Tibial nerve (tissue), 4 donors: Measurements from ENCODE around the gene TMEM63B. TPM values are rescaled to one million over a fixed set of nuclear protein-coding genes. Genes with fewer than 3 reads are reported as not detected.

Experiments used
- DNase-seq, 2 donors: peaks; one replicate each; pipeline ENCODE4 v3.0.0-alpha.2; 2019; ENCODE audit warnings: low spot score in 2 of 2
- H3K27ac ChIP-seq, 4 donors: fragments of 200-600 bp; sonication (generic) in 3 of 4; one replicate each; pipeline ENCODE4 v1.5.1; 2017 to 2019; ENCODE audit warnings: mild to moderate bottlenecking in 1 of 4
- H3K27me3 ChIP-seq, 2 donors: fragments of 200-600 bp; sonication (generic) in 1 of 2; one replicate each; pipeline versions ENCODE4 v1.5.1 to v1.6.0; 2017 to 2019
- H3K36me3 ChIP-seq, 3 donors: fragments of 200-600 bp; sonication (generic); one replicate each; pipeline ENCODE4 v1.5.1; 2018 to 2019
- H3K4me1 ChIP-seq, 4 donors: fragments of 200-600 bp; sonication (generic) in 3 of 4; one replicate each; pipeline ENCODE4 v1.5.1; 2017 to 2019
- H3K4me3 ChIP-seq, 4 donors: fragments of 200-600 bp; sonication (generic) in 3 of 4; one replicate each; pipeline ENCODE4 v1.5.1; 2017 to 2019; ENCODE audit warnings: mild to moderate bottlenecking in 1 of 4, moderate library complexity in 1 of 4
- H3K9me3 ChIP-seq, 4 donors: fragments of 200-600 bp; sonication (generic) in 3 of 4; one replicate each; pipeline ENCODE4 v1.5.1; 2017 to 2019
- CTCF ChIP-seq, 5 experiments: fragments of 200-600 bp in 3 of 5; fragments of 450-650 bp in 2 of 5; sonication (generic) in 3 of 5; IDR thresholded peaks; one replicate each; pipeline ENCODE4 v1.5.1; 2016 to 2019; ENCODE audit warnings: antibody characterized with exemption in 5 of 5, mild to moderate bottlenecking in 3 of 5, moderate library complexity in 2 of 5
- EP300 ChIP-seq, 2 donors: sonication (generic); formaldehyde crosslinking; IDR thresholded peaks; one replicate each; pipeline ENCODE4 v1.6.1; 2017; ENCODE audit warnings: antibody characterized with exemption in 2 of 2, mild to moderate bottlenecking in 1 of 2
- POLR2A ChIP-seq, 2 donors: fragments of 450-650 bp; IDR thresholded peaks; one replicate each; pipeline ENCODE4 v1.6.1; 2017; ENCODE audit warnings: antibody characterized with exemption in 2 of 2, mild to moderate bottlenecking in 2 of 2, moderate library complexity in 2 of 2
- WGBS, 2 donors: methylation state at CpG; one replicate each; pipeline ENCODE4 v1.1.5; 2018; 5-methylcytosine and 5-hydroxymethylcytosine counted together
- total RNA-seq, 4 donors: library from RNA; depleted of rRNA; stranded (reverse); fragments of >200 nt; gene quantifications; one replicate each; pipeline ENCODE4 v1.1.0, GENCODE V29; 2016

Gene TMEM63B
- total RNA-seq, 4 donors from 2014 or later = 18.6 to 34.5 (median 27.6) TPM

DNA sequence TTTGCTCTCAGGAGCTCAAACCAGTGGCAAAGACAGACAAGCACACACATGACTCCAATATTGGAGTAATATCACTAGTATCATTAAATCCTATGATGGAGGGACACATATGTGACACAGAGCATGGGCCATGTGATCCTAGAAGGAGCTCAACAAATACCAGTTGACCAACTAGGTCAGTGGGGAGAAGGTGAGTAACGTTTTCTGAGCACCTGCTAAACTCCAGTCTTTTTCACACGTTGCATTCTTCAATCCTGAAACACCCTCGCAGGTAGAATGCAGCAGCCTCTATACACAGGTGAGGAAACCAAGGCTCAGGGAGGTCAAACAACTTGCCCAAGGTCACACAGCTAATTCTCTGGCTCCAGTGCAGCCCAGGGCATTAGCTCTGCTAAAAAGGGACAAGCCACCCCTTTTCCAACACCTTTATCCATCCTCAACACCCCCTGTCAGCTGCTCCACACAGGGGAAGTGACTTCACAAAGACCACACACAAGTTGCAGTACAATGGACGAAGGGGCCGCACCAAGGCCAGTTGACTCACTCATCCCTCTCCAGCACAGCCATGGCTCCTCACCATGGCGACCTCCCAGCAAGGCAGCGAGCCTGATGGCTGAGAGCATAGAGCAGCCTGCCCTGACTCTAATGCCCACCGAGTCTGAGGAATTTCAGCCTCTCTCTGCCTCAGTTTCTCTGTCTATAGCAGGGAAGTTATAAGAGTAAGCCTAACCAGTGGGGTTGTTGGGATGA is 35.7 kb downstream of the TMEM63B start:
- DNase-seq = no peak
- H3K36me3 ChIP-seq = no peaks in the 10 kb centered on the region
- no peaks in the 10 kb centered on the region for H3K9me3 ChIP-seq
- no peak overlapping the region for H3K27ac ChIP-seq
- TF ChIP-seq EP300 (IDR thresholded peaks at IDR 0.05) (no peak), POLR2A (IDR thresholded peaks at IDR 0.05) (no peak), CTCF (IDR thresholded peaks at IDR 0.05) (no peak)
- H3K4me1 ChIP-seq = no peaks in the 10 kb centered on the region
- WGBS, 2 donors = 72 to 75% methylated on average over 8 of the region's 8 CpGs
- no peak overlapping the region for H3K4me3 ChIP-seq
- peaks cover 0 to 4% of the 10 kb centered on the region in 2 donors for H3K27me3 ChIP-seq

GRCh38 chr6:44166116-44166515 is 38.8 kb downstream of the TMEM63B start:
- Histone ChIP-seq H3K36me3 (no peaks in the 10 kb centered on the region), H3K9me3 (no peaks in the 10 kb centered on the region), H3K4me1 (peaks cover 0 to 7% (median 0%) of the 10 kb centered on the region in 4 donors), H3K27ac (no peak overlapping the region), H3K4me3 (no peak overlapping the region), H3K27me3 (peaks cover 0 to 4% of the 10 kb centered on the region in 2 donors)
- DNase-seq = no peak
- 79% methylated on average over 7 of the region's 7 CpGs for WGBS, 2 donors
- no peak for TF ChIP-seq CTCF (IDR thresholded peaks at IDR 0.05)
- TF ChIP-seq POLR2A (IDR thresholded peaks at IDR 0.05) = no peak
- no peak for TF ChIP-seq EP300 (IDR thresholded peaks at IDR 0.05)

DNA sequence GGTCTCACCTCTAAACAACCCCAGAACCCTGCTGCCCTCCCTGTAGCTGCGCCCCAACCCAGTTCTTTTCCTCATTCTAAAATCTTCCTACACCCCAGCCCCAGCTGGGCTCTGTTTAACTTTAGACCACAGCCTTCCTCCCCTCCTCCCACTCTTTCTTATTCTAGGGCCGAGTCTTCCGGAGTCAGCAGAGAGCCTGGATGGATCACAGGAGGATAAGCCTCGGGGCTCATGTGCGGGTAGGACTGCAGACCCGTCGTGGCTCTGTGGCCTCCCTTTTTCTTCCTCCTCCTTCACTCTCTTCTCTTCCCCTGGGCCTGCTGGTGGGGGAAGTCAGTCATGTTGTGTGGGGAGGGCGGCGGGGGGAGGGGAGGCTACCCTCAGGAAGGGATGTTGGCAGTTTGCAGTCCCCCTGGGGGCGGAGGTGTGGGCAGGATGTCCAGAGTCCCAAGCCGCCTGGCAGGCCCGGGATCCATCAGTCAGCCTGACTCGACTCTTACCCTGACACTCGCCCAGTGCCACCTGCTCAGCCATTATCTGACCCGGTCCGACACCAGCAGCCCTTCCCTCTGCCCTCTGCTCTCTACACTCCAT is 39.3 kb downstream of the TMEM63B start:
- H3K4me3 ChIP-seq = no peak overlapping the region
- H3K27ac ChIP-seq = no peak overlapping the region
- H3K27me3 ChIP-seq = peaks cover 0 to 4% of the 10 kb centered on the region in 2 donors
- H3K36me3 ChIP-seq = no peaks in the 10 kb centered on the region
- no peak for TF ChIP-seq CTCF (IDR thresholded peaks at IDR 0.05)
- no peak for TF ChIP-seq POLR2A (IDR thresholded peaks at IDR 0.05)
- no peak for TF ChIP-seq EP300 (IDR thresholded peaks at IDR 0.05)
- H3K4me1 ChIP-seq = peaks cover 0 to 7% (median 0%) of the 10 kb centered on the region in 4 donors
- DNase-seq = no peak
- WGBS, 2 donors = 39 to 42% methylated on average over 15 to 16 of the region's 16 CpGs
- H3K9me3 ChIP-seq = no peaks in the 10 kb centered on the region

DNA sequence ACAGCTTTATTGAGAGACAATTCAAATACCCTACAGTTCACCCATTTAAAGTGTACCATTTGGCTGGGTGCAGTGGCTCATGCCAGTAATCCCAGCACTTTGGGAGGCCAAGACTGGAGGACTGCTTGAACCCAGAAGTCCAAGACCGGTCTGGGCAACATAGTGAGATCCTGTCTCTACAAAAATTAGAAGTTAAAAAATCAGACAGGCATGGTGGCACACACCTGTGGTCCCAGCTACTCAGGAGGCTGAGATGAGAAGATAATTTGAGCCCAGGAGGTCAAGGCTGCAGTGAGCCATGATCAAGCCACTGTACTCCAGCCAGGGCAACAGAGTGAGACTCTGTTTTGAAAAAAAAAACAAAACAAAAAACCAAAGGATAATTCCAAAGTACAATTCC is 40.2 kb downstream of the TMEM63B start:
- no peaks in the 10 kb centered on the region for H3K9me3 ChIP-seq
- H3K4me3 ChIP-seq = no peak overlapping the region
- 100% methylated on average over 1 of the region's 1 CpG for WGBS, 2 donors
- no peak for TF ChIP-seq POLR2A (IDR thresholded peaks at IDR 0.05)
- no peak for TF ChIP-seq CTCF (IDR thresholded peaks at IDR 0.05)
- TF ChIP-seq EP300 (IDR thresholded peaks at IDR 0.05) = no peak
- H3K4me1 ChIP-seq = peaks cover 0 to 8% (median 0%) of the 10 kb centered on the region in 4 donors
- peaks cover 0 to 4% of the 10 kb centered on the region in 2 donors for H3K27me3 ChIP-seq
- no peak for DNase-seq
- H3K27ac ChIP-seq = no peak overlapping the region
- no peaks in the 10 kb centered on the region for H3K36me3 ChIP-seq

GRCh38 chr6:44169154-44169553 is 41.8 kb downstream of the TMEM63B start:
- Histone ChIP-seq H3K27me3 (no peaks in the 10 kb centered on the region), H3K4me1 (peaks cover 0 to 13% (median 0%) of the 10 kb centered on the region in 4 donors), H3K4me3 (no peak overlapping the region), H3K36me3 (no peaks in the 10 kb centered on the region), H3K9me3 (no peaks in the 10 kb centered on the region), H3K27ac (peak overlapping the region in 1 of 4 donors; percentile 26)
- TF ChIP-seq POLR2A (IDR thresholded peaks at IDR 0.05) (no peak), EP300 (IDR thresholded peaks at IDR 0.05) (no peak), CTCF (IDR thresholded peaks at IDR 0.05) (no peak)
- WGBS, 2 donors = 56 to 76% methylated on average over 9 of the region's 9 CpGs
- peak in 1 of 2 donors; percentile 14 for DNase-seq
